ENCODE data around the gene MICB.

The MICB gene

GRCh38 chr6:31535538-31536324 lies 37.8 kb downstream of the MICB start:
- DNase-seq (ENCODE audit: low read depth in 2 of 2, low spot score in 1 of 2): no peak

DNA sequence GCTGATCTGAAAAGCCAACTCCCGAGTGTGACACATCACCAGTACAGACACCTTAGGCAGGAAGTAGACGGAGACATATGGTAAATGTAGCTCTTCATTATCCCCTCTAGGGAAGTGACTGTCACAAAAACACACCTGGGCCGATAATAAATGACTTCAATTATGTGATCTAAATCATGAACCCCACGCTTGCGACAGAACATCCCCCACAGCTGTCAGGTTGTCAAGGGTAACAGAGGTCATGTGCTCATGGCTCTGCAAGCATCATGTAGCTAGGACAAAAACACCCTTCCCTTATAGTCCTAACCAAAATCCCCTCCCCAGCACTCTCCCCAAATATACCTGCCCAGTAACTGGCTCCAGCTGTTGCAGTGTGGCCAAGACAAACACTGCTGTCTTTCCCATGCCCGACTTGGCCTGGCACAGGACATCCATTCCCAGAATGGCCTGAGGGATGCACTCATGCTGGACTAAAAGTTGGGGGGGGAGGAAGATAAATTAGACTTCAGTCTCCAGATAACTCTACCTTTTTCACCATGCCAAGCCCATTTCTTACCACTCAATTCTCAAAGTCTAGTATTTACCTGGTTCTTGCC lies 41.0 kb downstream of the MICB start:
- no peak for DNase-seq (ENCODE audit: low read depth in 2 of 2, low spot score in 1 of 2)

DNA sequence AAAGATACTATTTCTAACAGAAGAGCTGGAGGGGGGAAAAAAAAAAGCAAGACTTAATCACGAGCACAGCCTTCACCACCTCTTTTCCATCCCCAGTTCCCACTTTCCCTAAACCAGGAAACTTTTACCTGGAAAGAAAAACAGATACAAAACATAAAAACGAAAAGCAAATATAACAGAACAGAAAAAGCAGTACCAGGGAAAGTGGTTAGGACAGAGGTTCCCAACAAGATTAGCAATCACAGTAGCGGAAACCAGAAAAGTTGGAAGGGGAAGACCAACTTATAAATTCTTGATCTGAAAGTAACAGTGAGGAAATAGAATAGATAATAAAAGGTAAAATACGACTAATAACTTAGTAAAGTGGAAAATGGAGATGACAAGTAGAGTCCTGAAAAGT lies 42.7 kb downstream of the MICB start:
- no peak for DNase-seq (ENCODE audit: low read depth in 2 of 2, low spot score in 1 of 2)

GRCh38 chr6:31541059-31541657 lies 43.2 kb downstream of the MICB start:
- DNase-seq (ENCODE audit: low read depth in 2 of 2, low spot score in 1 of 2): peak; percentile 25 to 38

DNA sequence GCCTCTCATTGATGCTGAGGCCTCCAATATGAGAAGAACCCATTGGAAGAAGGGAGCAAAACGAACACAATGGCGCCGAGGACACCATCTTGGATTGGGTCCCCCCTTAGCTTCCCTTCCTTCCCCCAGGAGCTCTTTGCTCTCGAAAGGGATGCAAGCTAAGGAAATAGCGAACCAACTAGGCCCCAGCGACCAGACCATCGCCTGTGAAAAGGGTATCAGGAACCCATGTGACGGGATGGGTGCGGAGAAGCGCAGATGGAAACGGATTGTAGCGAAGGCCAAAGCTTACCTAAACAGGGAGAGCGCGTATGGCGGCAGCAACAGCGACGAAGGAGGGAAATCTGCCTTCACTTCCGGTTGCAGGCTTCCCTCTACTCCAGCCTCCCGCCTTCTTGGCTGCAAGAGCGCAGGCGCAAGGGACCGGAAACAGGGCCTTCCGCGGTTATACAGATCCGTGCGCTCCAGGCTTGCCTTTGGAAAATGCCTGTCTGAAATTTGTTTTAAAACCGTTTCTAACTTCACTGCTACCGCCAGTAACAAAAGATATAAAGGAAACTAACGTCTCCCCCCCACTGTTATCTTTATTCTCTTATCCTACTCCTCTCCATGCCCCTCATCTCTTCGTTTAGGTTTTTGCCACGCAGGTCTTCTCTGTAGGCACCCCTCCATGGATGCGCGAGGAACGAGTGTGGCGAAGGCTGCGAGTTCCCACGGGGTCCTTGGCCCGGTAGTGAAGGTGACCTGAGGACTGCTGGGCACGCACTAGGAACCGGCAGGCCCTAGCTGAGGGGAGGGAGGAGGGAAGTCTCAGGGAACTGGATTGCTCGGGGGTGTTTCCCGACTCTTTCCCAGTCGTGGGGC lies 43.9 kb downstream of the MICB start, which contains the start of gene DDX39B:
Gene DDX39B (minus strand): TSS at position 346 of the 864 bp plus-strand sequence. CDS start 1,471 bp downstream, outside the sequence.
- peak; percentile 83 to 88 for DNase-seq (ENCODE audit: low read depth in 2 of 2, low spot score in 1 of 2)

DNA sequence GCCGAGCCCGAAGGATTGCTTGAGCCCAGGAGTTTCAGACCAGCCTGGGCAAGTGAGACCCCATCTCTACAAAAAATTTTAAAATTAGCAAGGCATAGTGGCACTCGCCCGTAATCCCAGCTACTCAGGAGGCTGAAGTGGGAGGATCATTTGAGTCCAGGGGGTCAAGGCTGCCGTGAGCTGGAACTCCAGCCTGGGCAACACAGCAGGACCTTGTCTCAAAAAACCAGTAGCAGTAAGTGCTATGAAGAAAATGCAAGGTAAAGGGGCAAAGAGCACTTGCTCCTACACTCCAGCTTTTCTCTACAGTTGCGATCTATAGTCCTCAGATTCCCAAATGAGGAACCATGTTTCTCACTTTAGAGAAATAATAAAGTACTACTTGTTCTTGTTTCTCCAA lies 45.7 kb downstream of the MICB start:
- DNase-seq (ENCODE audit: low read depth in 2 of 2, low spot score in 1 of 2): no peak

GRCh38 chr6:31544676-31545075 lies 46.7 kb downstream of the MICB start:
- no peak for DNase-seq (ENCODE audit: low read depth in 2 of 2, low spot score in 1 of 2)

- DNase-seq (ENCODE audit: low read depth in 2 of 2, low spot score in 1 of 2): no peak
Measured at GRCh38 chr6:31545291-31545690, 47.3 kb downstream of the MICB start.

GRCh38 chr6:31546339-31546957 lies 48.5 kb downstream of the MICB start, which contains the start of gene ATP6V1G2:
ATP6V1G2 (minus strand) TSS chr6:31546608; CDS start chr6:31546559, 49 bp downstream.
- peak; percentile 52 to 68 for DNase-seq (ENCODE audit: low read depth in 2 of 2, low spot score in 1 of 2)

- peak; percentile 65 to 81 for DNase-seq (ENCODE audit: low read depth in 2 of 2, low spot score in 1 of 2)
Measured at GRCh38 chr6:31546958-31547726, 49.2 kb downstream of the MICB start, which contains the start of gene NFKBIL1. NFKBIL1 (plus strand) TSS chr6:31547608; CDS start chr6:31547695, 87 bp downstream.

- DNase-seq (ENCODE audit: low read depth in 2 of 2, low spot score in 1 of 2): no peak
Measured at GRCh38 chr6:31547727-31548543, 50.0 kb downstream of the MICB start.

GRCh38 chr6:31548544-31548873 lies 50.6 kb downstream of the MICB start:
- no peak for DNase-seq (ENCODE audit: low read depth in 2 of 2, low spot score in 1 of 2)

GRCh38 chr6:31551371-31551770 lies 53.4 kb downstream of the MICB start:
- DNase-seq (ENCODE audit: low read depth in 2 of 2, low spot score in 1 of 2): peak in 1 of 2 donors; percentile 43

DNA sequence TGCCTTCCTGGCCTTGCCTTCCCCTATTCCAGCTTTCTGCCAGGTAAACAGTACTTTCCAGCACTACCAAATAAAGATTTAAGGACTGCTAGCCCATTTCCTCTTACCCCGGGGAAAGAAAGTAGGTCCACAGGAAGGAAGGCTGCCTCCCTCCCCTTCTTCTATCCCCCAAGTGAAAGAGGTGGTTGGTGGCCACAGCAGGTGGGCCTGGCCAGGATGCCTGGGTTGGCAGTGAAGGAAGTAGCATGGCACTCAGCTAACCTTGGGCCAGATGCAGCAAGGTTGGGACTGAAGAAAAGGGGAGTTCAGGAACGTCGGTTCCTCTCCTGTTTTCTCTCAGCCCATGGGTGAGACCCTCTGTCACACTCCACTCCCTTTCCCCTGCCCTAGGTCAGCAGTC lies 58.4 kb downstream of the MICB start:
- no peak for DNase-seq (ENCODE audit: low read depth in 2 of 2, low spot score in 1 of 2)

- DNase-seq (ENCODE audit: low read depth in 2 of 2, low spot score in 1 of 2): no peak
Measured at GRCh38 chr6:31557443-31558317, 59.7 kb downstream of the MICB start.

GRCh38 chr6:31558318-31558625 lies 60.3 kb downstream of the MICB start:
- DNase-seq (ENCODE audit: low read depth in 2 of 2, low spot score in 1 of 2): no peak

DNA sequence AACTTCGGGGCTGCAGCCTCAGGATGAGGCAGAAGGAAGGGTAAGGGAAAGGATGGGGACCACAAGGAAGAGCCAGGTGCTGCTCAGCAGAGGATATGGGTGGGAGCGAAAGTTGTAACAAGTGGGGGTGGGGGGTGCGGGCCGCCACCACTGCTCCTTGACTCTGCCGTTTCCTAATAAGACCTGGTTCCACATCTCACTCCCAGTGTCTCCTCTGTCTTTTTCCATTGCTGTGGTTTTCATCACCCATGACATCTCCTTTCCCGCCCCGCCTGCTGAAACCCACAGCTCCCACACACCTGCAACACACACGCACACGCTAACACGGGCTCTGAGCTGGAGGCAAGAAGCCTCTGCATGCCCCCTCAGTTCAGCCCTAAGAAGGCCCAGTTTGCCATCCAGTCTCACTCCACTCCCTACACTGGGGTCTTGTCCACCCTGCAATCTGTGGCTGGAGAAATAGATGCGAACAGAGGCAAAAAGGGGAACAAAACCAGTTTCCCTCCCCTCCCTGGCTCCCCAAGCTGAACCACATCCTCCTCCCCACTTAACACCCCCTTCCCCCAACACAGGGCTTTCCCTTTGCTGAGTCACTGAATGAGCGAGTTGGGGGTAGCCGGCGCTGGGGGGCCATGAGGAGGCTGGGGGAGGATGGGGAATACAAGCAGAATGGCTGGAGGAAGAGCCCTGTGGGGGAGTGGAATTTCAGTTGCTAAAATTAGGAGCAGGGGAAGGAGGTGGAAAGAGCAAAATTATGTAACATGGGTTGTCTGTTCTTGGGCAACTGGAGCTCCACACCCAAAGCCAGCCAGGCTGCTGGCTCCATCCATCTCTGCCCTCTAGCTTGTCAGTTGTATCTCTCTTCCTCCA lies 60.9 kb downstream of the MICB start:
- peak in 1 of 2 donors; percentile 46 for DNase-seq (ENCODE audit: low read depth in 2 of 2, low spot score in 1 of 2)
